Measurements from ENCODE around the gene MAPK8IP3.

DNA sequence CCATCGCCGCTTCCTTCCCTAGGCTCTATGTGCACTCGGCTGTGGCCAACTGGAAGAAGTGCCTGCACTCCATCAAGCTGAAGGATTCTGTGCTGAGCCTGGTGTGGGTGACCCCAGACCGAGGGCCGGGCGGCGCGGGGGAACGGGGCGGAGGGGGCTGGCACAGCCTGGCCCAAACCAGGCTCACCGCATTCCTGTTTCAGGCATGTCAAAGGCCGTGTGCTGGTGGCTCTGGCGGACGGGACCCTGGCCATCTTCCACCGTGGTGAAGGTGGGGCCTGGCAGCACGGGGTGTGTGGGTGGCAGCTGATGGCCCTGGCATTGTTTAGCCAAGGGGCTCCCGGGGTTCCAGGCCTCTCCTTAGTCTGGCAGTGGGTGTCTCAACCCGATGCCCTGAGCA lies 60.7 kb downstream of the MAPK8IP3 start:
- no peak for TF ChIP-seq CTCF (IDR thresholded peaks at IDR 0.05; ENCODE audit: low read depth, low read length)
- no peak for TF ChIP-seq EZH2phosphoT487 (IDR thresholded peaks at IDR 0.05; ENCODE audit: low read depth)
